ACC112 (cell line): ENCODE data around the gene CCDC157.

Experiments used
- H2AFZ ChIP-seq: fragments of 200-600 bp; sonication (generic); one replicate; pipeline ENCODE4 v1.6.0; 2017; ENCODE audit warnings: antibody characterized with exemption, low read length; ENCODE audit not compliant: unreplicated experiment
- H3K27ac ChIP-seq: fragments of 200-600 bp; sonication (generic); 2 replicates; pipeline ENCODE4 v1.5.1; 2014; ENCODE audit warnings: low read depth, mild to moderate bottlenecking, antibody characterized with exemption, low read length, moderate library complexity
- H3K27me3 ChIP-seq: fragments of 200-600 bp; sonication (generic); 2 replicates; pipeline ENCODE4 v1.6.1; 2014; ENCODE audit warnings: mild to moderate bottlenecking, antibody characterized with exemption, low read length, moderate library complexity, mixed read lengths; ENCODE audit not compliant: insufficient read depth
- H3K36me3 ChIP-seq: fragments of 200-600 bp; sonication (generic); 2 replicates; pipeline ENCODE4 v1.6.1; 2016; ENCODE audit warnings: mild to moderate bottlenecking, antibody characterized with exemption, low read length, moderate library complexity, mixed read lengths; ENCODE audit not compliant: insufficient read depth
- H3K4me1 ChIP-seq: fragments of 200-600 bp; sonication (generic); one replicate; pipeline ENCODE4 v1.6.1; 2016; ENCODE audit warnings: low read length, mixed read lengths; ENCODE audit not compliant: insufficient read depth, unreplicated experiment, control insufficient read depth
- H3K4me3 ChIP-seq: fragments of 200-600 bp; sonication (generic); 2 replicates; pipeline ENCODE4 v1.5.1; 2014; ENCODE audit warnings: mild to moderate bottlenecking, low read depth, low read length
- H3K79me2 ChIP-seq: fragments of 200-600 bp; sonication (generic); one replicate; pipeline ENCODE4 v1.6.0; 2016; ENCODE audit warnings: low read length; ENCODE audit not compliant: control insufficient read depth, unreplicated experiment, insufficient read depth

Gene CCDC157

GRCh38 chr22:30357650-30358215, 926 bp downstream of the CCDC157 start:
- H3K36me3 ChIP-seq: no peaks in the 10 kb centered on the region
- no peak overlapping the region for H3K27ac ChIP-seq
- H2AFZ ChIP-seq: no peak overlapping the region
- H3K27me3 ChIP-seq: no peaks in the 10 kb centered on the region
- H3K4me3 ChIP-seq: peak overlapping the region; percentile 90
- peaks cover 34% of the 10 kb centered on the region for H3K79me2 ChIP-seq
- peaks cover 6% of the 10 kb centered on the region for H3K4me1 ChIP-seq

- H2AFZ ChIP-seq: no peak overlapping the region
- H3K79me2 ChIP-seq: peaks cover 28% of the 10 kb centered on the region
- H3K27ac ChIP-seq: no peak overlapping the region
- peaks cover 6% of the 10 kb centered on the region for H3K4me1 ChIP-seq
- H3K36me3 ChIP-seq: no peaks in the 10 kb centered on the region
- H3K27me3 ChIP-seq: no peaks in the 10 kb centered on the region
- H3K4me3 ChIP-seq: no peak overlapping the region
Observed at GRCh38 chr22:30358541-30358940, 1.7 kb downstream of the CCDC157 start.

DNA sequence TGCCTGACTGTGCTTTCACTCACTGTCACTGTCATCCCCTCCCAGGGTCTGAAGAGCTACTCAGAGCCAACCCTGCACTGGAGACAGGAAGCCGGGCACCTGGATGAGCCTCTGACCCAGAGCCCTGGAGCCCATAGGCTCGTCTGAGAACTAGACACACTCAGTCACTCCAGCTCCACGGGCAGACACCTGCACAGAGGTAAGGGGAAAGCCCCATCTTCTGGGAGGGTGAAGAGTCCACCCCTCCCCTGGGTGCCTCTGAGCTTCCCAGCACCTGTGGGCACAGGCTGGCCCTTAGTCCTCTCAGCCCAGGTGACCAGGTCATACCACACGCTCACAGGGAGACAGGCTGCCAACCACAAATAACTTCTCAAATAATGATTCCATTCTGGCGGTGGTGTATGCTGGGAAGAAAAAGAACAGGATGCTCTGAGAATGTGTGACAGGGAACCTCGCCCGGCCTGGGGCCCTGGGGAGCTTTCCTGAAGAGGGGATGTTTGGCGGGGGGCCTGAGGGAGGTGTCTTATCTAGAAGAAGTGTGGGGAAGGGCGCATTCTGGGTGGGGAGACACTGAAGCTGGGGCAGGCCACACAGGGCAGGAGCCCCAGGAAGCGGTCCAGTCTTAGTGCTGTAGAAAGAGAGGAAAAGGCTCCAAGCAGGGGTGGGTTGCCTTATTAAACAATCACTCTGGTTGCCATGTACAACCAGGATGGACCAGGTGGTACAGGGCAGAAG, 5.3 kb downstream of the CCDC157 start:
- H3K4me1 ChIP-seq: no peaks in the 10 kb centered on the region
- H2AFZ ChIP-seq: no peak overlapping the region
- H3K27ac ChIP-seq: no peak overlapping the region
- no peaks in the 10 kb centered on the region for H3K36me3 ChIP-seq
- no peaks in the 10 kb centered on the region for H3K79me2 ChIP-seq
- H3K4me3 ChIP-seq: no peak overlapping the region
- no peaks in the 10 kb centered on the region for H3K27me3 ChIP-seq

- Histone ChIP-seq H3K79me2 (no peaks in the 10 kb centered on the region), H3K27me3 (no peaks in the 10 kb centered on the region), H3K4me1 (no peaks in the 10 kb centered on the region), H3K4me3 (no peak overlapping the region), H3K27ac (no peak overlapping the region), H2AFZ (no peak overlapping the region), H3K36me3 (no peaks in the 10 kb centered on the region)
Observed at GRCh38 chr22:30362651-30363281, 6.0 kb downstream of the CCDC157 start.

GRCh38 chr22:30365891-30366290, 9.1 kb downstream of the CCDC157 start:
- Histone ChIP-seq H3K27ac (no peak overlapping the region), H3K4me1 (no peaks in the 10 kb centered on the region), H3K36me3 (no peaks in the 10 kb centered on the region), H3K27me3 (no peaks in the 10 kb centered on the region), H3K79me2 (no peaks in the 10 kb centered on the region), H3K4me3 (no peak overlapping the region), H2AFZ (no peak overlapping the region)

DNA sequence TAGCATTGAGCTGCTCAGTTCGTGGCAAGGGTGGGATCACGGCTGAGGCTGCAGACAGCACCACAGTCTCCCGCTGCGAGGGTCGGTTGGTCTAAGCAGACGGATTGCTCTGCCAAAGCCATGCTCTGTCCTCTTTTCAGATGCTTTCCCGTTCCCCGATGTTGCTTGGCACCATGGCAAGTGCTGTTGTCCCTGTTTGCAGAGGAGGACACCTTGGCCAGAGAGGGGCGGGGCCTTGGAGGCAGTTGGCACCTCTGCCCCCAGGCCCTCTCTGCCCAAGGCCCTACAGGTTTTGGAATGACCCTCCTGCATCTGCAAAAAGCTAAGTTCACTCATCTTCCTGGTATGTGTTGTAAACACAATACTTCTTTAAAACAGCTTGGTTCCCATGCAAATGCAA, 11.6 kb downstream of the CCDC157 start:
- H3K27ac ChIP-seq: no peak overlapping the region
- no peaks in the 10 kb centered on the region for H3K36me3 ChIP-seq
- H3K27me3 ChIP-seq: no peaks in the 10 kb centered on the region
- no peaks in the 10 kb centered on the region for H3K79me2 ChIP-seq
- no peak overlapping the region for H2AFZ ChIP-seq
- no peaks in the 10 kb centered on the region for H3K4me1 ChIP-seq
- H3K4me3 ChIP-seq: no peak overlapping the region

GRCh38 chr22:30370641-30371230, 13.9 kb downstream of the CCDC157 start:
- no peak overlapping the region for H3K4me3 ChIP-seq
- no peaks in the 10 kb centered on the region for H3K79me2 ChIP-seq

DNA sequence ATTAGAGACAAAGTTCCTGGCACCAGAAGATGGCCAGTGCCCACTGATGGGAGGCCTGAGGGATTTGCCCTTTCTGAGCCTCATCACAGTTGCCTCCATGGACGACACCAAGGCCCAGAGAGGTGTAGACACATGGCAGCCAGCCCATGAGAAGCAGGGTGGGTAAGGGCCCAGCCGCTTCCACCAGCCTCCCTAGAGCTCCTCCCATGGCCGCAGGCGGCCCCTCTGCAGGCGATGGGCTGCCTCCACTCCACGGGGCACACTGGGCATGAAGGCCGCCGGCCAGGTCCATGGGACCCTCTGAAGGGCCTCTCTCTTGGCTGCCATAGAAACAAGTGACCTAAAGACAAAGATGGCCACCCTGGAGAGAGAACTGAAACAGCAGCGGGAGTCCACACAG, 14.5 kb downstream of the CCDC157 start:
- no peak overlapping the region for H3K4me3 ChIP-seq
- no peaks in the 10 kb centered on the region for H3K36me3 ChIP-seq
- no peak overlapping the region for H2AFZ ChIP-seq
- no peak overlapping the region for H3K27ac ChIP-seq
- H3K4me1 ChIP-seq: no peaks in the 10 kb centered on the region
- no peaks in the 10 kb centered on the region for H3K79me2 ChIP-seq
- H3K27me3 ChIP-seq: no peaks in the 10 kb centered on the region

More at GRCh38 chr22:30370641-30371230, 13.9 kb downstream of the CCDC157 start:
- Histone ChIP-seq H3K27me3 (no peaks in the 10 kb centered on the region), H3K36me3 (no peaks in the 10 kb centered on the region), H3K4me1 (no peaks in the 10 kb centered on the region), H2AFZ (no peak overlapping the region), H3K27ac (no peak overlapping the region)

DNA sequence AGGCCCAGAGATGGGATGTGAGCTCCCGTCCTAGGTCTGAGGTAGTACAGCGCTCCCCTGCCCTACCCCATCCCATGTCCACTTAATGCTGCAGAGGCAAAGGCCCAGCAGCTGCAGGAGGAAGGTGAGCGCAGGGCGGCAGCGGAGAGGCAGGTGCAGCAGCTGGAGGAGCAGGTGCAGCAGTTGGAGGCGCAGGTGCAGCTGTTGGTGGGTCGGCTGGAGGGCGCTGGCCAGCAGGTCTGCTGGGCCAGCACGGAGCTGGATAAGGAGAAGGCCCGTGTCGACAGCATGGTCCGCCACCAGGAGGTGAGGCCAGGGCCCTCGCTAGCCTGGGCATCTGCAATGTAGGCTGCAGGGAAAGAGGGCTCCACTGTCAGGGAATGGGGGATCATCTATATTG, 15.2 kb downstream of the CCDC157 start:
- no peak overlapping the region for H2AFZ ChIP-seq
- no peaks in the 10 kb centered on the region for H3K27me3 ChIP-seq
- H3K27ac ChIP-seq: no peak overlapping the region
- no peaks in the 10 kb centered on the region for H3K79me2 ChIP-seq
- no peak overlapping the region for H3K4me3 ChIP-seq
- H3K36me3 ChIP-seq: no peaks in the 10 kb centered on the region
- no peaks in the 10 kb centered on the region for H3K4me1 ChIP-seq

- H3K4me1 ChIP-seq: no peaks in the 10 kb centered on the region
- H3K79me2 ChIP-seq: no peaks in the 10 kb centered on the region
- H3K27ac ChIP-seq: no peak overlapping the region
- no peak overlapping the region for H2AFZ ChIP-seq
- H3K27me3 ChIP-seq: no peaks in the 10 kb centered on the region
- no peak overlapping the region for H3K4me3 ChIP-seq
- H3K36me3 ChIP-seq: no peaks in the 10 kb centered on the region
Observed at GRCh38 chr22:30372915-30373314, 16.1 kb downstream of the CCDC157 start.
